Measurements from ENCODE around the gene GRIA1. TPM values are rescaled to one million over a fixed set of nuclear protein-coding genes. Genes with fewer than 3 reads are reported as not detected.

The GRIA1 gene
- total RNA-seq, 4 donors from 2014 or later: 0.27 to 1.9 (median 0.99) TPM

- no peaks in the 10 kb centered on the region for H3K9me3 ChIP-seq
- no peaks in the 10 kb centered on the region for H3K27me3 ChIP-seq
- no peak overlapping the region for H3K4me3 ChIP-seq
- no peaks in the 10 kb centered on the region for H3K36me3 ChIP-seq
- no peaks in the 10 kb centered on the region for H3K4me1 ChIP-seq
- TF ChIP-seq CTCF (IDR thresholded peaks at IDR 0.05) (no peak), POLR2AphosphoS5 (IDR thresholded peaks at IDR 0.05) (no peak), POLR2A (IDR thresholded peaks at IDR 0.05) (no peak), EP300 (IDR thresholded peaks at IDR 0.05) (no peak)
- ATAC-seq: no peak
- WGBS, 2 donors (ENCODE audit: low coverage in 1 of 2): 58 to 82% methylated on average over 3 of the region's 3 CpGs
- H3K27ac ChIP-seq: no peak overlapping the region
Measured at GRCh38 chr5:153610811-153611210, 120.3 kb downstream of the GRIA1 start.

DNA sequence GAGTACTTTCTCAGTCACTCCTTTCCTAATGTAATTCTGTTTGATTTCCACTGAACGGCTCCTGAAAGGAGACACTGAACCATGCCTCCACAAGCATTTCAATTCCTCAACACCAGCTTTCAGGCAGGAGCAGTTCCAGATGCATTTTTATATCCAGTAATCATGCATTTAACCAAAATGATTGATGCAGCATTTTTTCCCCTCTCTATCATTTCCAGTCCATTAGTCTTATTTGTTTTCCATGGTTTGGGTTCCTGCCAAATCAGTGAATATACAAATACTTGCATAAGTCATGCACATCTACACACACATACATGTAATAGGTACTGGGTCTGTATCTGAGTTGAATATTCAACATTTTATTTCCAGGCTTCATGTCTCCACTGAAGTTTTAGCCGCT lies 122.7 kb downstream of the GRIA1 start:
- no peak for ATAC-seq
- no peak overlapping the region for H3K27ac ChIP-seq
- H3K36me3 ChIP-seq: no peaks in the 10 kb centered on the region
- H3K9me3 ChIP-seq: no peaks in the 10 kb centered on the region
- TF ChIP-seq POLR2A (IDR thresholded peaks at IDR 0.05) (no peak), POLR2AphosphoS5 (IDR thresholded peaks at IDR 0.05) (no peak), CTCF (IDR thresholded peaks at IDR 0.05) (no peak), EP300 (IDR thresholded peaks at IDR 0.05) (no peak)
- H3K4me3 ChIP-seq: no peak overlapping the region
- no peaks in the 10 kb centered on the region for H3K4me1 ChIP-seq
- WGBS, 2 donors (ENCODE audit: low coverage in 1 of 2): 65 to 67% methylated on average over 1 to 2 of the region's 2 CpGs
- no peaks in the 10 kb centered on the region for H3K27me3 ChIP-seq

DNA sequence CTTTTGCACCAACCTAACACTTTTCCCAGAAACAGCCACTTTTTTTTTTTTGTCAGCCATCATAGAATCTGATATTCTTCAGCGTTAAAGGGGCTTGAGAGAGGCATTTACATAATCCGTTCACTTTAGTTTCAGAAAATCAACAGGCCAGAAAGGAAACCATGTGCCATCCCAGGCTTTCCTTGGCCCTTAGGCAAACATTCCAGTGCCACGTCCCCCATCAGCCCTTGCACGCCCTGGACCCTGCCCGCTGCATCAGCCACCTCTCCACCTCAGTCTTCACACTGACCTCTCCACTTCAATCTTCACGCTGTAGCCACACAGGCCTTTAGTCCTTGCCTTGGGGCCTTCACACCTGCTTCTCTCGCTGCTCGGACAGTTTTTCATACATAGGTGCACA lies 123.2 kb downstream of the GRIA1 start:
- H3K4me3 ChIP-seq: no peak overlapping the region
- WGBS, 2 donors (ENCODE audit: low coverage in 1 of 2): 85 to 88% methylated on average over 5 to 8 of the region's 8 CpGs
- no peak for ATAC-seq

GRCh38 chr5:153617190-153617589 lies 126.7 kb downstream of the GRIA1 start:
- TF ChIP-seq POLR2A (IDR thresholded peaks at IDR 0.05) (no peak), POLR2AphosphoS5 (IDR thresholded peaks at IDR 0.05) (no peak), EP300 (IDR thresholded peaks at IDR 0.05) (no peak), CTCF (IDR thresholded peaks at IDR 0.05) (no peak)
- no peak overlapping the region for H3K27ac ChIP-seq
- no peaks in the 10 kb centered on the region for H3K4me1 ChIP-seq
- no peaks in the 10 kb centered on the region for H3K27me3 ChIP-seq
- no peak for ATAC-seq
- H3K9me3 ChIP-seq: no peaks in the 10 kb centered on the region
- no peak overlapping the region for H3K4me3 ChIP-seq
- no peaks in the 10 kb centered on the region for H3K36me3 ChIP-seq
- 0 to 43% methylated on average over 1 to 4 of the region's 4 CpGs for WGBS, 2 donors (ENCODE audit: low coverage in 1 of 2)

More for the DNA sequence above, 123.2 kb downstream of the GRIA1 start:
- no peaks in the 10 kb centered on the region for H3K4me1 ChIP-seq
- no peak overlapping the region for H3K27ac ChIP-seq
- H3K9me3 ChIP-seq: no peaks in the 10 kb centered on the region
- TF ChIP-seq CTCF (IDR thresholded peaks at IDR 0.05): no peak
- no peak for TF ChIP-seq EP300 (IDR thresholded peaks at IDR 0.05)
- TF ChIP-seq POLR2A (IDR thresholded peaks at IDR 0.05): no peak
- TF ChIP-seq POLR2AphosphoS5 (IDR thresholded peaks at IDR 0.05): no peak
- H3K36me3 ChIP-seq: no peaks in the 10 kb centered on the region
- H3K27me3 ChIP-seq: no peaks in the 10 kb centered on the region

DNA sequence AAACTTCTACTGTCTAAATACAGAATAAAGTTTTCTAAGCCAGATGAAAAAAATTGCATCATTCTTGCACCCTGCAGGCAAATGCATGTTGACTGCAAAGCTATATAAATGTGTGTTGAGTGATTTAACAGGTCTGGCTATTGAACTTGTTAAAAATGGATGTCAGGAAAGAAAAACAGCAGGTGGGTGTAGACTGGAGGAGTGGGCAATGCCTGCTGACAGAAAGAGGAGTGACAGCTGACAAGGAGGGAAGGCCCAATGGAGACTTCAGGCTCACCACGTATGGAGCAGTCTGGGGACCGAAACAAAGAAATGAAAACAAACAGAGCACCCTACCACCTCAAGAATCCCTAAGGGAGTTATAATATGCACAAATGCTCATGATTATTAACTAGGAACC lies 127.8 kb downstream of the GRIA1 start:
- no peaks in the 10 kb centered on the region for H3K4me1 ChIP-seq
- no peak overlapping the region for H3K27ac ChIP-seq
- no peak overlapping the region for H3K4me3 ChIP-seq
- no peak for ATAC-seq
- H3K27me3 ChIP-seq: no peaks in the 10 kb centered on the region
- no peaks in the 10 kb centered on the region for H3K36me3 ChIP-seq
- WGBS, 2 donors (ENCODE audit: low coverage in 1 of 2): 59 to 67% methylated on average over 2 of the region's 2 CpGs
- no peaks in the 10 kb centered on the region for H3K9me3 ChIP-seq
- TF ChIP-seq POLR2AphosphoS5 (IDR thresholded peaks at IDR 0.05) (no peak), CTCF (IDR thresholded peaks at IDR 0.05) (no peak), POLR2A (IDR thresholded peaks at IDR 0.05) (no peak), EP300 (IDR thresholded peaks at IDR 0.05) (no peak)

Measured in gastroesophageal sphincter (tissue), 4 donors.